OCI-LY1 (cell line): ENCODE results near the gene MAS1.

ENCODE experiments used
- CTCF ChIP-seq: fragments of 200-600 bp; sonication (generic), shearing (Covaris generic); IDR thresholded peaks from 2 replicates; pipeline ENCODE4 v1.5.1; 2017; ENCODE audit warnings: mild to moderate bottlenecking, antibody characterized with exemption, low read length, moderate library complexity, mixed read lengths
- EZH2 ChIP-seq: fragments of 200-600 bp; sonication (generic), shearing (Covaris generic); IDR thresholded peaks from 2 replicates; pipeline ENCODE4 v1.8.0; 2017; ENCODE audit warnings: borderline replicate concordance, mixed run types, mild to moderate bottlenecking, antibody characterized with exemption, low read length, moderate library complexity, mixed read lengths

- no peak for TF ChIP-seq EZH2
- TF ChIP-seq CTCF, result no peak
Observed at GRCh38 chr6:159919800-159920199, 29.0 kb downstream of the MAS1 start.
